Esophagus muscularis mucosa (tissue), 4 donors: ENCODE measurements around the gene RNPS1. TPM values are rescaled to one million over a fixed set of nuclear protein-coding genes. Genes with fewer than 3 reads are reported as not detected.

Experiments
- DNase-seq: peaks from one replicate; pipeline ENCODE4 v3.0.0-alpha.2; 2017; ENCODE audit errors: extremely low spot score
- H3K27ac ChIP-seq, 4 donors: fragments of 200-600 bp; sonication (generic); replicated peaks in 1 of 4; 1 replicate in 3 of 4; 2 replicates in 1 of 4; pipeline ENCODE4 v1.5.1; 2016 to 2019; ENCODE audit warnings: mild to moderate bottlenecking in 1 of 4
- H3K27me3 ChIP-seq, 4 donors: fragments of 200-600 bp; sonication (generic); one replicate each; pipeline versions ENCODE4 v1.5.1 to v1.6.0; 2016 to 2019
- H3K36me3 ChIP-seq, 4 donors: fragments of 200-600 bp; sonication (generic); one replicate each; pipeline ENCODE4 v1.5.1; 2016 to 2019
- H3K4me1 ChIP-seq, 4 donors: fragments of 200-600 bp; sonication (generic); one replicate each; pipeline ENCODE4 v1.5.1; 2016 to 2019
- H3K4me3 ChIP-seq, 4 donors: fragments of 200-600 bp; sonication (generic); 1 replicate in 2 of 4; 2 replicates in 2 of 4; pipeline ENCODE4 v1.5.1; 2016 to 2019; ENCODE audit warnings: mild to moderate bottlenecking in 4 of 4, moderate library complexity in 1 of 4
- H3K9me3 ChIP-seq, 4 donors: fragments of 200-600 bp; sonication (generic); 1 replicate in 3 of 4; 2 replicates in 1 of 4; pipeline ENCODE4 v1.5.1; 2016 to 2019
- EP300 ChIP-seq: sonication (generic); formaldehyde crosslinking; IDR thresholded peaks from one replicate; pipeline ENCODE4 v1.6.1; 2017; ENCODE audit warnings: antibody characterized with exemption
- POLR2A ChIP-seq: fragments of 450-650 bp; IDR thresholded peaks from one replicate; pipeline ENCODE4 v1.6.1; 2017; ENCODE audit warnings: antibody characterized with exemption, moderate library complexity, mild to moderate bottlenecking, low read depth
- POLR2AphosphoS5 ChIP-seq, 2 donors: sonication (generic); formaldehyde crosslinking; IDR thresholded peaks; one replicate each; pipeline ENCODE4 v1.6.1; 2017; ENCODE audit warnings: antibody characterized with exemption in 2 of 2
- WGBS: methylation state at CpG from one replicate; pipeline ENCODE4 v1.1.5; 2018; 5-methylcytosine and 5-hydroxymethylcytosine counted together
- intact Hi-C: fragments of 100-400 bp; cut with DNase I; formaldehyde crosslinking; loops from one replicate; pipeline ENCODE4 v1.15.1; 2023
- total RNA-seq, 4 donors: library from RNA; depleted of rRNA; stranded (reverse); fragments of >200 nt; gene quantifications; one replicate each; pipeline versions ENCODE4 v1.1.0 to v1.2.1, GENCODE V29; 2016
- TF ChIP-seq, protein P1 (sequence below), 3 experiments: fragments of 200-600 bp in 2 of 3; fragments of 450-650 bp in 1 of 3; sonication (generic) in 2 of 3; IDR thresholded peaks; one replicate each; pipeline ENCODE4 v1.5.1; 2017 to 2019; ENCODE audit warnings: antibody characterized with exemption in 3 of 3, mild to moderate bottlenecking in 2 of 3, moderate library complexity in 1 of 3

The RNPS1 gene
- total RNA-seq, 4 donors from 2014 or later: 114 to 179 (median 151) TPM

DNA sequence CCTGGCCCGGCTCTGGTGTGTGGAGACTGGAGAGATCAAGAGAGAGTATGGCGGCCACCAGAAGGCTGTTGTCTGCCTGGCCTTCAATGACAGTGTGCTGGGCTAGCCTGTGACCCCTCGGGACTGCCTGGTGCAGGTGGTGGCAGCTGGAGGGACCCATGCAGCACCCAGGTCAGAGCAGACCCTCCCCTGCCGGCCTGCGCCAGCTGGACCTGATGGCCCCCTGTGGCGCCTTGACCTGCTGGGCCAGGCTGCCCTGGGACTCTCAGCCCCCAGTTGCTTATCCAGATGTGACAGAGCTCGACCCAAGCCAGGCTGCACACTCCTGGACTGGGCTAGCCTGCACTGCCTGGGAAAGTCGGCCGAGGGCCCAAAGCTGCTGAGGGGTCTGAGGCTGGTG, 59.2 kb downstream of the RNPS1 start:
- intact Hi-C loops: no loop called here
- 80% methylated on average over 3 of the region's 9 CpGs for WGBS

DNA sequence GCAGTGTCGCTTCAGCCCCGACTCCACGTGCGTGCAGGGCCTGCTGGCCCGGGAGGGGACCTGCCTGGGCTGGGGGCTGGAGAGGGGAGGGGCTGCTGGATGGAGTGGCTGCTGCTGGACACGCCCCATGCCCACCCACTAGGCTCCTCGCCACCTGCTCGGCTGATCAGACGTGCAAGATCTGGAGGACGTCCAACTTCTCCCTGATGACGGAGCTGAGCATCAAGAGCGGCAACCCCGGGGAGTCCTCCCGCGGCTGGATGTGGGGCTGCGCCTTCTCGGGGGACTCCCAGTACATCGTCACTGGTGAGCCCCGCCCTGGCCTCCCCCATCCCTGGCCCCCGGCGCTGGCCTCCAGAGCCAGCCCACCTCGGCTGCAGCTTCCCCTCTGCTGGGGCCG, 59.6 kb downstream of the RNPS1 start:
- intact Hi-C loops: no loop called here
- H3K27ac ChIP-seq: no peak overlapping the region
- peaks cover 33 to 46% (median 39%) of the 10 kb centered on the region in 4 donors for H3K4me1 ChIP-seq
- no peak for DNase-seq
- H3K36me3 ChIP-seq: peaks cover 20 to 49% (median 45%) of the 10 kb centered on the region in 4 donors
- H3K9me3 ChIP-seq: no peaks in the 10 kb centered on the region
- 81% methylated on average over 20 of the region's 23 CpGs for WGBS
- no peak for TF ChIP-seq POLR2A
- TF ChIP-seq, protein P1, sequence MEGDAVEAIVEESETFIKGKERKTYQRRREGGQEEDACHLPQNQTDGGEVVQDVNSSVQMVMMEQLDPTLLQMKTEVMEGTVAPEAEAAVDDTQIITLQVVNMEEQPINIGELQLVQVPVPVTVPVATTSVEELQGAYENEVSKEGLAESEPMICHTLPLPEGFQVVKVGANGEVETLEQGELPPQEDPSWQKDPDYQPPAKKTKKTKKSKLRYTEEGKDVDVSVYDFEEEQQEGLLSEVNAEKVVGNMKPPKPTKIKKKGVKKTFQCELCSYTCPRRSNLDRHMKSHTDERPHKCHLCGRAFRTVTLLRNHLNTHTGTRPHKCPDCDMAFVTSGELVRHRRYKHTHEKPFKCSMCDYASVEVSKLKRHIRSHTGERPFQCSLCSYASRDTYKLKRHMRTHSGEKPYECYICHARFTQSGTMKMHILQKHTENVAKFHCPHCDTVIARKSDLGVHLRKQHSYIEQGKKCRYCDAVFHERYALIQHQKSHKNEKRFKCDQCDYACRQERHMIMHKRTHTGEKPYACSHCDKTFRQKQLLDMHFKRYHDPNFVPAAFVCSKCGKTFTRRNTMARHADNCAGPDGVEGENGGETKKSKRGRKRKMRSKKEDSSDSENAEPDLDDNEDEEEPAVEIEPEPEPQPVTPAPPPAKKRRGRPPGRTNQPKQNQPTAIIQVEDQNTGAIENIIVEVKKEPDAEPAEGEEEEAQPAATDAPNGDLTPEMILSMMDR (IDR thresholded peaks at IDR 0.05): no peak
- no peak for TF ChIP-seq EP300
- TF ChIP-seq POLR2AphosphoS5 (IDR thresholded peaks at IDR 0.05): no peak
- no peaks in the 10 kb centered on the region for H3K27me3 ChIP-seq
- H3K4me3 ChIP-seq: no peak overlapping the region

More for the DNA sequence above, 59.2 kb downstream of the RNPS1 start:
- no peak overlapping the region for H3K27ac ChIP-seq
- peaks cover 38 to 50% (median 44%) of the 10 kb centered on the region in 4 donors for H3K4me1 ChIP-seq
- TF ChIP-seq EP300: no peak
- TF ChIP-seq POLR2A: no peak
- TF ChIP-seq, protein P1 (IDR thresholded peaks at IDR 0.05): no peak
- peaks cover 20 to 49% (median 45%) of the 10 kb centered on the region in 4 donors for H3K36me3 ChIP-seq
- no peak for DNase-seq
- H3K9me3 ChIP-seq: no peaks in the 10 kb centered on the region
- H3K4me3 ChIP-seq: no peak overlapping the region
- no peaks in the 10 kb centered on the region for H3K27me3 ChIP-seq

DNA sequence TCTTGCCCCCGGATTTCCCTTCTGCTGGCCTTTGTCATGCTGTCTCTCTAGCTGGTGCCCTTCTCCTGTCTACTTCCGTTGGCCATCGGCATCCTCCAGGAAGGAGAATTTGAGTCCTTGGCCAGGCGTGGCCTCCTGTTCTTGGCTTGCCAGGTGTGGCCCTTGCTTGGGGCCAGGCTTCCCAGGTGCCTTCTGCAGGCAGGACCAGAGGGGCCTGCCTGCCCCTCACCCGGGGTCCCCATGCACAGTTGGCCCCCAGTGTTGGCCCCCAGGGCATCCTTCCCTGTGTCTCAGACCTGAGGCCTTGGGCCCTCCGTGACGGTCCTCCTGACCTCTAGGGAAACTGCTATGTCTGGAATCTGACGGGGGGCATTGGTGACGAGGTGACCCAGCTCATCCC, 60.1 kb downstream of the RNPS1 start:
- 80% methylated on average over 7 of the region's 9 CpGs for WGBS
- intact Hi-C loops: no loop called here
- no peak overlapping the region for H3K27ac ChIP-seq
- no peak for TF ChIP-seq POLR2AphosphoS5 (IDR thresholded peaks at IDR 0.05)
- TF ChIP-seq, protein P1 (IDR thresholded peaks at IDR 0.05): no peak
- no peak for TF ChIP-seq POLR2A
- no peak for TF ChIP-seq EP300
- no peak overlapping the region for H3K4me3 ChIP-seq
- peaks cover 29 to 41% (median 35%) of the 10 kb centered on the region in 4 donors for H3K4me1 ChIP-seq
- no peak for DNase-seq
- H3K27me3 ChIP-seq: no peaks in the 10 kb centered on the region
- no peaks in the 10 kb centered on the region for H3K9me3 ChIP-seq
- peaks cover 20 to 49% (median 45%) of the 10 kb centered on the region in 4 donors for H3K36me3 ChIP-seq

DNA sequence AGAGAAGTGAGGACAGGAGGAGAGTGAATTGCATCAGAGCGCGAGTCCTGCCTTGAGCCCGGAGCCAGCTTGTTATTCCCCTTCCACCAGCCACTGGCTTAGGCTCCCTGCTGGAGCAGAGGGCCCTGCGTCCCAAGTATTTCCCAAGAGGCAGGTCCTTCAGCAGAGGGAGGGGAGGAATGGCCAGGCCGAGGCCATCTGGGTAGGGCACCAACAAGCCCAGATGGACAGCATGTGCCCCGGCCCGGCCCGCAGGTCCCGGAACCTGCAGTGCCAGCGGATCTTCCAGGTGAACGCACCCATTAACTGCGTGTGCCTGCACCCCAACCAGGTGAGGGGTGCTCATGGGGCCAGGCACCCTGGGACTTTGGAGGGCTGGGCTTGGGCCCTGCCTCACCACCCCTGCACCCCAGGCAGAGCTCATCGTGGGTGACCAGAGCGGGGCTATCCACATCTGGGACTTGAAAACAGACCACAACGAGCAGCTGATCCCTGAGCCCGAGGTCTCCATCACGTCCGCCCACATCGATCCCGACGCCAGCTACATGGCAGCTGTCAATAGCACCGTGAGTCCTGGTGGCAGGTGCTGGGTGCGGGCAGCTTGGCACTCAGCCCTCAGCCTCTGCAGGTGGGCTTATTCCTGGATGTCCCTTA, 61.0 kb downstream of the RNPS1 start:
- Histone ChIP-seq H3K27me3 (no peaks in the 10 kb centered on the region), H3K4me1 (peaks cover 19 to 32% (median 25%) of the 10 kb centered on the region in 4 donors), H3K27ac (peak overlapping the region in 1 of 4 donors; percentile 96), H3K36me3 (peaks cover 20 to 40% (median 39%) of the 10 kb centered on the region in 4 donors), H3K9me3 (no peaks in the 10 kb centered on the region), H3K4me3 (peak overlapping the region in 1 of 4 donors; percentile 73)
- TF ChIP-seq EP300 (no peak), POLR2AphosphoS5 (IDR thresholded peaks at IDR 0.05) (no peak), POLR2A (no peak)
- TF ChIP-seq, protein P1 (IDR thresholded peaks at IDR 0.05): no peak
- intact Hi-C loops: no loop called here
- 84% methylated on average over 15 of the region's 23 CpGs for whole genome bisulfite sequencing
- no peak for DNase-seq
